HG02884 (cell line): Measurements from ENCODE around the gene OTOP2.
"Not testable (repeated sequence)": the region's sequence is repeated elsewhere in the genome, so short reads cannot be mapped to it uniquely, and the experiment has no call there.

ENCODE experiments used
- ATAC-seq: cut with Tn5 transposase; IDR thresholded peaks from one replicate; pipeline ENCODE4 v1.9.1; 2021; ENCODE audit warnings: mild to moderate bottlenecking, moderate library complexity; ENCODE audit not compliant: unreplicated experiment

The OTOP2 gene

GRCh38 chr17:74971069-74971841, 47.2 kb downstream of the OTOP2 start:
- ATAC-seq, result no peak

DNA sequence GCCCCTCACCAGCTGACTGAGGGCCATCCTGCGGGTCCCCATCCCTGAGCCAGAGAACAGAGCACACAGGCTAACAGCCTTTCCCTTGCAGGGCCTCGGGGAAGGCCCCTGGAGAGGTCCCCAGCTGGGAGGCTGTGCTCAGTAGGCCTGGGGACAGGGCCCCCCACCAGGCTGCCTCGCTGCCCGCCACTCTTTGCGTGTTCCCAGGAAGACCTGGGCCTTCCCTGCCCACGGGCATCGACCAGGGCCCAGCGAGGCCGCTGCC, 47.7 kb downstream of the OTOP2 start:
- ATAC-seq, result no peak

DNA sequence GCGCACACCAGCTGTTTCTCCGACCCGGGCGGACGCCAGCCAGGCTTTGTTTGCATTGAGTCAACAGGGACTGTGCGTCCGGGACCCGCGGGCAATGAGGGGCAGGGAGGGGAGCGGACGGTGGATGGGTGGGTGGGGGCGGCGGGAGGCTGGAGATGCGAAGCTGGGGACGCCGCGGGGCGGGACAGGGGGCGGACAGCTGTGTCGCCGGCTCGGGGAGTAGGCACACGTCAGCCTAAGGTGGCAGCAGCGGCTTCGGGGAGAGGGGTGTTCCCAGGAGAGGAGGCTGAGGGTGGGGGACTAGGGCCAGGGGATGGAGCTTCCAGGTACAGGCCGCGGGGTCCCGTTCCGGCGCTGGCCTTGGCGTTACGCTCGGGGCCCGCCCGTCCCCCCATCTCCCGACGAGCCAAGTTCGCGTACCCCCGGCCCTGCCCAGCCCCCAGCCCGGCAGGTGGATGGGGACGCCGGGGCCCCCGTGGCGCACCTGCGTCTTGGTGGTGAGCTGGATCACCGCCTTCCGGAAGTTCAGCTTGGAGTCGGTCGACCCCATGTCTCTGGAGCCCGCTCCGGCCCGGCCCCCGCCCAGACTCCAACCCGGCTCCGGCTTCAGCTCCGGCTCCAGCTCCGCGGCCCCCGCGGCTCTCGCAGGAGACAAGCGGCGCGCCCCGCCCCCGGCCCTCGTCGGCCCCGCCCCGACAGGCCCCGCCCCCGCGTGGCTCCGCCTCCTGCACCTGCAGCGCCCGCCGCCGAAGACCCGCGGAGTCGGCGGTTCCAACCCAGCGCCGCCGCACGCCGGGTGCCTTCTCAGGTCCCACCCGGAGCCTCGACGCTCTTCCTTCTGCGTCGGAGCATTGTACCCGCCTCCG, 48.3 kb downstream of the OTOP2 start, which contains the start of gene HID1:
TSS of gene HID1 (minus strand) at position 653 of the 866 bp plus-strand sequence. CDS start at position 550, 103 bp downstream.
- no peak for ATAC-seq

GRCh38 chr17:74972973-74973328, 48.9 kb downstream of the OTOP2 start:
- no peak for ATAC-seq

DNA sequence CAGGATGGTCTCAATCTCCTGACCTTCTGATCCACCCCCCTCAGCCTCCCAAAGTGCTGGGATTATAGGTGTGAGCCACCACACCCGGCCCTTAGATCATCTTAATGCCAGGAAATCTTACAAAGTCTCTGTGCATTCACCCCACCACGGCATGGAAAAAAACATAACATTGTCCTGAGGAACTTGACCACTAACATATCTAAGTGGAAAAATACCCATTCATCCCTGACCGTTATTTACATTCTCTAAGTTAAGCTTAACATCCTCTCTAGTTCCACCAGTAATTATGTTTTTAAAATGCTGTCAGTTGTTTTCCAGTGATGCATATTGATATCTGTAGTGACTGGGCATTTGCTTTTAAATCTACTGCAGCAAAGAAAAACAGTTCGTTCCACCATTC, 51.9 kb downstream of the OTOP2 start:
- no peak for ATAC-seq

- no peak for ATAC-seq
These were observed 53.7 kb downstream of the OTOP2 start for GRCh38 chr17:74977802-74978201.

DNA sequence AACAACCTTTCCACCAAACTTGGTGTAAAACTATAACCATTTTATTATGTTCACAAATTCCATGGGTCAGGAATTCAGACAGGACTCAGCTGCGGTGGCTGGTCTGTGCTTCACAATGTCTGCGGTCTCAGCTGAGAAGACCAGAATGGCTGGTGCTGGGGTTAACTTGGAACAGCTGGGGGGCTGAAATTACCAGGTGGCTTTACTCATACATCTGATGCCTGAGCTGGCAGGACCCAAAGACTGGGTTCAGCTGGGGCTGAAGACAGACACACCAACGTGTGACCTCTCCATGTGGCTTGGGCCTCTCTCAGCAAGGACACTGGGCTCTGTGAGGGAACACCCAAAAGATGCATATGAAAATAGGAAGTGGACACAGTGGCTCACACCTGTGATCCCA, 54.2 kb downstream of the OTOP2 start:
- ATAC-seq, result no peak

- no peak for ATAC-seq
These were observed 55.5 kb downstream of the OTOP2 start for GRCh38 chr17:74979408-74980146.

GRCh38 chr17:74981318-74981978, 57.4 kb downstream of the OTOP2 start:
- ATAC-seq, result no peak

DNA sequence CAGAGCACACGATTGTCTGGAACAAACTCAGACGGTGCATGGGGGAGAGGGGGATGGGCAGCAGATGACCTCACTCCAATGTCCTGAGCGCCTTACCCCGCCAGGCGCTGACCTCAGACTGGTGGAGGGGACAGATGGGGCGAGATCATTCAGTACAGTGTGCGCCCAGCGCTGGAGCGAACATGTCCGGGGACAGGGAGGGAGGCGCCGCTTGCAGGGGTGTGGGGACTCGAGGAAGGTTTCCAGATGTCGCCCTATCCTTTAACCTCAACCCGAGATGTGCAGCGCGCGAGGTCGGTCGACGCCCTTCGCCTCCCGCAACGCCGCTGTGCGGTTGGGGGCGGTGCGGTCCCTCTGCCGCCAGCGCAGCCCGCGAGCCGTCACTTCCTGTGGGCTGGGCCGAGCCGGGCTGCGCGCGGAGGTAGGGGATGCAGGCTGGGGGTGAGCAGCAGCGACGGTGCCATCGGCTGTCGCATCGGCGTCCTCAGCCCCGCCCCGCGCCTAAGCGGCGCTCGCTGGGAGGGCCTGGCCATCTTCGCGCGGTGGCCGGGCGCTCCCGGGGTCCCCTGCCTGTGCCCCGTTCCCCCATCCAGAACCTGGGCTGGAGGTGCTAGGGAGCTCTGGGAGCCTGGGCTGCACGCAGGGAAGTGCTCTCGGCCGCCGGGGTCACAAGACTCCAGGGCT, 58.0 kb downstream of the OTOP2 start:
- no peak for ATAC-seq

DNA sequence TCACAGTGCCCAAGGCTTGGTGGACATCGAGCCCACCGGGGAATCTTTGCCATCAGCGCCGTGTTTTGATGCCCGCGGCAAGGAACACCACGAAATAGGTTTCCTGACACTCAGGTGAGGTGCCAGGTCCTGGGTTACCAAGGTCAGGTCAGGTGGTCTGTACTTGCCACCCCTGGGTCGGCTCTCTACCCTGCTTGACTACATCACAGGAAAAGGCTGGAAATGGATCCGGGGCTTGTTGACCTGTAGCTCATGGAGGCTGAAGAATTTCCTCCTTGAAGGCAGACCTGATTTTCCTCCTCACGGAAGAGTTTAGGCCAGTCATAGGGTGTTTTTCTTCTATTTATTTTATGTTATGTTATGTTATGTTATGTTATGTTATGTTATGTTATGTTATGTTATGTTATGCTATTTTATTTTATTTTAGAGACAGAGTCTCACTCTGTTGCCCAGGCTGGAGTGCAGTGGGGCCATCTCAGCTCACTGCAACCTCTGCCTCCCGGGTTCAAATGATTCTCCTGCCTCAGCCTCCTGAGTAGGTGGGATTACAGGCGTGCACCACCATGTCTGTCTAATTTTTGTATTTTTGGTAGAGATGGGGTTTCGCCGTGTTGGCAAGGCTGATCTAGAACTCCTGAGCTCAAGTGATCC, 58.7 kb downstream of the OTOP2 start:
- ATAC-seq, result not testable (repeated sequence)
